DOHH2 (cell line): Measurements from ENCODE around the gene FRMD4B.

Experiments used
- CTCF ChIP-seq: fragments of 200-600 bp; sonication (generic); IDR thresholded peaks from one replicate; pipeline ENCODE4 v1.5.1; 2014; ENCODE audit warnings: antibody characterized with exemption, mild to moderate bottlenecking, low read depth, low read length; ENCODE audit not compliant: poor library complexity, severe bottlenecking
- EZH2phosphoT487 ChIP-seq: fragments of 200-600 bp; sonication (generic); IDR thresholded peaks from 2 replicates; pipeline ENCODE4 v1.6.1; 2017; ENCODE audit warnings: borderline replicate concordance, mild to moderate bottlenecking, antibody characterized with exemption, low read length, moderate library complexity, mixed read lengths

DNA sequence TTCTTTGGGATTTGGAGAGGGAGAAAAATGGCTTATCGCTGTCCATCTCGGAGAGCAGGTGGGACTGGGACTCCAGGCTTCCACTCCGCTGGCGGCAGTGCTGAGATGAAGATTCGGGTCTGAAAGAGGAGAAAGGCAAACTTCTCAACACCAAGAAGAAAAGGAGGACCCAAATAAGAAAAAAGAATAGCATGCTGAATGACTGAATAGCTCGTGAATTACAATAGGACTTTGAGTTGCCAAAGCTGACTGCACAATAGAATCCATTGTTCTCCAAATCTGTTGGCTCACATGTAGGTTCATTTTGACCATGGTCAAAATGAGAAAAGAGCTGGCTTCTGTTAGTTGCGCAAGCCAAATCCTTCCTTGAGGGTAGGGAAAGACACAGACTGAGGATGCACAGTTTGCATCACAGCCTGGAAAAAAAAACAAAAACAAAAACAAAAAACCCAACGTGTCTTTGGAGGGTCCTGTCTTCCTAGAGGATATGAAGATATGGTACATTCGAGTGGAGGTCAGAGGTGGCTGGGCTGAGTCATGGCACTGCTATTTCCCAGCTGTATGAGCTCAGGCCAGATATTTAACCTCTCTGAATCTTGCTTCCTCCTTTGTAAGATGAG lies 204.2 kb downstream of the FRMD4B start:
- TF ChIP-seq EZH2phosphoT487: no peak
- no peak for TF ChIP-seq CTCF
